Neural progenitor cell (in vitro differentiated cells): Measurements from ENCODE around the gene GADD45G. TPM values are rescaled to one million over a fixed set of nuclear protein-coding genes. Genes with fewer than 3 reads are reported as not detected.

Experiments
- DNase-seq: peaks from one replicate; pipeline ENCODE4 v3.0.0-alpha.2; 2016; ENCODE audit warnings: low spot score
- H2AFZ ChIP-seq: fragments of 200-600 bp; sonication (generic); replicated peaks from 2 replicates; pipeline ENCODE4 v1.6.1; 2016; ENCODE audit warnings: antibody characterized with exemption
- H3F3A ChIP-seq: fragments of 200-600 bp; sonication (generic); 2 replicates; pipeline ENCODE4 v1.6.1; 2016; ENCODE audit warnings: antibody characterized with exemption, low read depth
- H3K27ac ChIP-seq: fragments of 200-600 bp; sonication (generic); 2 replicates; pipeline ENCODE4 v1.5.1; 2016; ENCODE audit warnings: mild to moderate bottlenecking
- H3K27me3 ChIP-seq: fragments of 200-600 bp; sonication (generic); 2 replicates; pipeline ENCODE4 v1.6.1; 2016; ENCODE audit warnings: mild to moderate bottlenecking, moderate library complexity
- H3K36me3 ChIP-seq: fragments of 200-600 bp; sonication (generic); 2 replicates; pipeline ENCODE4 v1.5.1; 2016
- H3K4me1 ChIP-seq: fragments of 200-600 bp; sonication (generic); 2 replicates; pipeline ENCODE4 v1.6.1; 2016; ENCODE audit warnings: mixed run types
- H3K4me2 ChIP-seq: fragments of 200-600 bp; sonication (generic); 2 replicates; pipeline ENCODE4 v1.6.1; 2016
- H3K4me3 ChIP-seq: fragments of 200-600 bp; sonication (generic); 2 replicates; pipeline ENCODE4 v1.5.1; 2016
- H3K79me2 ChIP-seq: fragments of 200-600 bp; sonication (generic); 2 replicates; pipeline ENCODE4 v1.6.1; 2016; ENCODE audit warnings: low read depth
- H3K9ac ChIP-seq: fragments of 200-600 bp; sonication (generic); 2 replicates; pipeline ENCODE4 v1.6.1; 2016
- H3K9me3 ChIP-seq: fragments of 200-600 bp; sonication (generic); 2 replicates; pipeline ENCODE4 v1.5.1; 2016; ENCODE audit warnings: low read depth
- H4K20me1 ChIP-seq: fragments of 200-600 bp; sonication (generic); 2 replicates; pipeline ENCODE4 v1.6.1; 2016; ENCODE audit warnings: low read depth
- H3K27ac Mint-ChIP-seq: 3 replicates; pipeline ENCODE4 v1.8.0; 2021; ENCODE audit warnings: mixed read lengths
- H3K27me3 Mint-ChIP-seq: 2 replicates; pipeline ENCODE4 v1.8.0; 2022; ENCODE audit warnings: low read depth, mild to moderate bottlenecking, inconsistent platforms, moderate library complexity, mixed read lengths; ENCODE audit not compliant: insufficient read depth
- H3K36me3 Mint-ChIP-seq: 3 replicates; pipeline ENCODE4 v1.8.0; 2021; ENCODE audit warnings: mixed read lengths
- H3K4me1 Mint-ChIP-seq: 3 replicates; pipeline ENCODE4 v1.8.0; 2021; ENCODE audit warnings: mixed read lengths
- H3K4me3 Mint-ChIP-seq: 3 replicates; pipeline ENCODE4 v1.8.0; 2021; ENCODE audit warnings: mild to moderate bottlenecking, moderate library complexity, mixed read lengths
- H3K9me3 Mint-ChIP-seq: 3 replicates; pipeline ENCODE4 v1.8.0; 2020; ENCODE audit warnings: mixed read lengths
- EZH2 ChIP-seq: fragments of 200-600 bp; sonication (generic); IDR thresholded peaks from 2 replicates; pipeline ENCODE4 v1.6.1; 2017; ENCODE audit warnings: antibody characterized with exemption, mild to moderate bottlenecking, moderate library complexity
- EZH2phosphoT487 ChIP-seq: fragments of 200-600 bp; sonication (generic); IDR thresholded peaks from 2 replicates; pipeline ENCODE4 v1.6.1; 2017; ENCODE audit warnings: antibody characterized with exemption
- total RNA-seq: library from RNA; depleted of rRNA; stranded (reverse); fragments of >200 nt; gene quantifications from 2 replicates; pipeline ENCODE4 v1.2.3, GENCODE V29; 2015; ENCODE audit warnings: low replicate concordance
- TF ChIP-seq, protein P1 (sequence below): fragments of 200-600 bp; sonication (generic); IDR thresholded peaks from 2 replicates; pipeline ENCODE4 v1.5.1; 2017; ENCODE audit warnings: antibody characterized with exemption, mild to moderate bottlenecking

The GADD45G gene
- total RNA-seq, 1 donor from 2014 or later = not detected

DNA sequence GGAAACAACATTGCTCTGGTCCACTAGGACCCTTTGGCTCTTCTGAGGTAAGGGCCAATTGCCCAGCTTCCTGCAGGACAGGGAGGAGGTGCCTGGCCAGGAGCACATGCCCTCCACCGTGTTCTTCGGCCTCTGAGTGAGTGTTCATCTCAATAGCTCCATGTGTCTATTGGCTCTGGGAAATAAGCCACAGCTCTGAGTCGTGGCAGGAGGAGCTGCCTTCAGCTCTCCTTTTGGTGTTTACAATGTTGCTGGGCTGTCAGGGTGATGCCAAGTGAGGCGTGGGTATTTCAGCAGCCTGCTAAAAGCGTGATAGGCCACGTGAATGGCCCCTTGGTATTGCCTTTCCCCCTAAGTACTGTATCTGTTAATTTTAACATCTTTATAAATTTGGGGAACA, 26.6 kb downstream of the GADD45G start:
- H3K36me3 ChIP-seq = no peaks in the 10 kb centered on the region
- Mint-ChIP-seq H3K36me3 (no peaks in the 10 kb centered on the region), H3K9me3 (no peaks in the 10 kb centered on the region), H3K4me1 (peaks cover 23% of the 10 kb centered on the region), H3K4me3 (no peak overlapping the region), H3K27me3 (peaks cover 14% of the 10 kb centered on the region), H3K27ac (no peak overlapping the region)
- H3K4me1 ChIP-seq = peaks cover 9% of the 10 kb centered on the region
- TF ChIP-seq, protein P1, sequence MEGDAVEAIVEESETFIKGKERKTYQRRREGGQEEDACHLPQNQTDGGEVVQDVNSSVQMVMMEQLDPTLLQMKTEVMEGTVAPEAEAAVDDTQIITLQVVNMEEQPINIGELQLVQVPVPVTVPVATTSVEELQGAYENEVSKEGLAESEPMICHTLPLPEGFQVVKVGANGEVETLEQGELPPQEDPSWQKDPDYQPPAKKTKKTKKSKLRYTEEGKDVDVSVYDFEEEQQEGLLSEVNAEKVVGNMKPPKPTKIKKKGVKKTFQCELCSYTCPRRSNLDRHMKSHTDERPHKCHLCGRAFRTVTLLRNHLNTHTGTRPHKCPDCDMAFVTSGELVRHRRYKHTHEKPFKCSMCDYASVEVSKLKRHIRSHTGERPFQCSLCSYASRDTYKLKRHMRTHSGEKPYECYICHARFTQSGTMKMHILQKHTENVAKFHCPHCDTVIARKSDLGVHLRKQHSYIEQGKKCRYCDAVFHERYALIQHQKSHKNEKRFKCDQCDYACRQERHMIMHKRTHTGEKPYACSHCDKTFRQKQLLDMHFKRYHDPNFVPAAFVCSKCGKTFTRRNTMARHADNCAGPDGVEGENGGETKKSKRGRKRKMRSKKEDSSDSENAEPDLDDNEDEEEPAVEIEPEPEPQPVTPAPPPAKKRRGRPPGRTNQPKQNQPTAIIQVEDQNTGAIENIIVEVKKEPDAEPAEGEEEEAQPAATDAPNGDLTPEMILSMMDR = no peak
- TF ChIP-seq EZH2phosphoT487 (no peak), EZH2 (no peak)
- no peak overlapping the region for H2AFZ ChIP-seq
- no peak overlapping the region for H3K4me3 ChIP-seq
- no peaks in the 10 kb centered on the region for H3K27me3 ChIP-seq
- no peaks in the 10 kb centered on the region for H4K20me1 ChIP-seq
- no peak for DNase-seq
- no peak overlapping the region for H3K9ac ChIP-seq
- H3K79me2 ChIP-seq = no peaks in the 10 kb centered on the region
- H3K9me3 ChIP-seq = no peaks in the 10 kb centered on the region
- no peaks in the 10 kb centered on the region for H3F3A ChIP-seq
- no peak overlapping the region for H3K27ac ChIP-seq
- H3K4me2 ChIP-seq = no peak overlapping the region

DNA sequence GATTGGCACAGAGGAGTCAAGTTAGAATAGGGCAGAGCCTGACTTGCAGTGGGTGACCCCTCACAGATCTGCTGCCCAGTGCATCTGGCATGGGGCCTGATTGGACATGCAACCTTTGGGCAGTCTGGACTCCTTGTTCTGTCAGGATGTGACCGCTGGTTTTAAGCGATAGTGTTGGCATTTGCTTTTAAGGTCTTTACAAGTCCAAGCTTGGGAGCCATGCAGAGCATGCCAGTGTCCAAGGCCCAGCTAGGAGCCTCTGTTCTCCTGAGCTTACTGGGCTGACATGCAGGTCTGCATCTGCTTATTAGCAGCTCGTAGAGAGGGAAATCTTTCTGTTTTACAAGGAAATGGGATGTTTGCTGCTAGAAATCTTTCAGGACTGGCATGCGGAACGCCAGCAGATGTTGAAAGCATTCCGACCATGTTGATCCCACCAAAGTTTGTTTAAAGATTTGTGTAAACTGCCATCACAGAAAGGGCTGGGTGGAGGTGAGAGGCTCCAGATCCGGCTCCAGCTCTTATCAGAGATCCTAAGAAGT, 27.5 kb downstream of the GADD45G start:
- Histone ChIP-seq H3K27ac (no peak overlapping the region), H3K36me3 (no peaks in the 10 kb centered on the region), H3K4me2 (no peak overlapping the region), H3K27me3 (no peaks in the 10 kb centered on the region), H3K79me2 (no peaks in the 10 kb centered on the region), H3K4me1 (peaks cover 9% of the 10 kb centered on the region), H3K4me3 (no peak overlapping the region), H3K9me3 (no peaks in the 10 kb centered on the region), H2AFZ (no peak overlapping the region), H3K9ac (no peak overlapping the region), H3F3A (no peaks in the 10 kb centered on the region), H4K20me1 (no peaks in the 10 kb centered on the region)
- H3K27ac Mint-ChIP-seq = no peak overlapping the region
- no peak for DNase-seq
- H3K4me3 Mint-ChIP-seq = no peak overlapping the region
- H3K4me1 Mint-ChIP-seq = peaks cover 19% of the 10 kb centered on the region
- peaks cover 16% of the 10 kb centered on the region for H3K27me3 Mint-ChIP-seq
- H3K36me3 Mint-ChIP-seq = no peaks in the 10 kb centered on the region
- TF ChIP-seq EZH2phosphoT487 (no peak), EZH2 (no peak)
- TF ChIP-seq, protein P1 = no peak
- no peaks in the 10 kb centered on the region for H3K9me3 Mint-ChIP-seq

DNA sequence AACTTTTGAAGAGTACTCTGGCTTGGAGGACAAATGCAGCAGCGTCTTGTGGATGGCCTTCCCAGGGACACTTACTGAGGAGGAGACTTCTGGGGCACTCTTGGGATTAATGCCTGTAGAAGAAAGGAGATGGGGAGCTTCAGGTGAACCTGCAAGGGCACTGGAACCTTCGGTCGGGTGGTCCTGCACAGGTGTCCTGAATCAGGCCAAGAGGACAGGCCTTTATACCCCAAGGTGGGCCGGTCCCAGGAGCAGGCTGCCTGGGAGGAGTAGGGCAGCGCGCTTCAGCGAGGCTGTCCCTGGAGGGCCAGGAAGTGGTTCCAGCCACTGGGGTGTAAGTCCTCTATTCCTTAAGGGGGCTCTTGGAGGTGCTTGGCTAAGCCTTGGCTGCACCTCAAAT, 27.9 kb downstream of the GADD45G start:
- H3K36me3 Mint-ChIP-seq = no peaks in the 10 kb centered on the region
- H3K27me3 Mint-ChIP-seq = peaks cover 17% of the 10 kb centered on the region
- no peak overlapping the region for H2AFZ ChIP-seq
- no peak overlapping the region for H3K4me3 Mint-ChIP-seq
- H3K4me1 Mint-ChIP-seq = peaks cover 19% of the 10 kb centered on the region
- no peaks in the 10 kb centered on the region for H3F3A ChIP-seq
- H3K27ac ChIP-seq = no peak overlapping the region
- H3K9ac ChIP-seq = no peak overlapping the region
- H3K9me3 ChIP-seq = no peaks in the 10 kb centered on the region
- no peaks in the 10 kb centered on the region for H4K20me1 ChIP-seq
- DNase-seq = no peak
- H3K4me1 ChIP-seq = peaks cover 9% of the 10 kb centered on the region
- H3K9me3 Mint-ChIP-seq = no peaks in the 10 kb centered on the region
- H3K27ac Mint-ChIP-seq = no peak overlapping the region
- no peaks in the 10 kb centered on the region for H3K36me3 ChIP-seq
- no peak overlapping the region for H3K4me3 ChIP-seq
- TF ChIP-seq EZH2phosphoT487 = no peak
- TF ChIP-seq, protein P1 = no peak
- no peak for TF ChIP-seq EZH2
- no peaks in the 10 kb centered on the region for H3K27me3 ChIP-seq
- no peaks in the 10 kb centered on the region for H3K79me2 ChIP-seq
- H3K4me2 ChIP-seq = no peak overlapping the region
